Measurements from ENCODE around the gene ANKRD52. TPM values are rescaled to one million over a fixed set of nuclear protein-coding genes. Genes with fewer than 3 reads are reported as not detected.
A peak's percentile ranks its signal among the peaks of the same experiment; 100 is the strongest.
"Not testable (repeated sequence)": the region's sequence is repeated elsewhere in the genome, so short reads cannot be mapped to it uniquely, and the experiment has no call there.

Gene ANKRD52
- total RNA-seq, 1 donor from 2014 or later, result 76.4 TPM

GRCh38 chr12:56208006-56208405 is 50.2 kb downstream of the ANKRD52 start:
- no peak for DNase-seq (ENCODE audit: low read depth)

GRCh38 chr12:56206452-56207166 is 51.6 kb downstream of the ANKRD52 start:
- peak; percentile 45 for DNase-seq (ENCODE audit: low read depth)

- no peak for DNase-seq (ENCODE audit: low read depth)
These were observed 52.7 kb downstream of the ANKRD52 start for GRCh38 chr12:56205445-56205844.

GRCh38 chr12:56204275-56204674 is 53.9 kb downstream of the ANKRD52 start:
- no peak for DNase-seq (ENCODE audit: low read depth)

- DNase-seq (ENCODE audit: low read depth), result no peak
These were observed 55.3 kb downstream of the ANKRD52 start for GRCh38 chr12:56202838-56203237.

- DNase-seq (ENCODE audit: low read depth), result no peak
These were observed 55.8 kb downstream of the ANKRD52 start for GRCh38 chr12:56202366-56202765.

- no peak for DNase-seq (ENCODE audit: low read depth)
These were observed 59.3 kb downstream of the ANKRD52 start for GRCh38 chr12:56198836-56199235.

- no peak for DNase-seq (ENCODE audit: low read depth)
These were observed 60.1 kb downstream of the ANKRD52 start for GRCh38 chr12:56197921-56198635.

- DNase-seq (ENCODE audit: low read depth), result not testable (repeated sequence)
These were observed 61.2 kb downstream of the ANKRD52 start for GRCh38 chr12:56196818-56197550.

GRCh38 chr12:56193025-56193578 is 65.1 kb downstream of the ANKRD52 start:
- peak; percentile 85 for DNase-seq (ENCODE audit: low read depth)

- DNase-seq (ENCODE audit: low read depth), result no peak
These were observed 65.6 kb downstream of the ANKRD52 start for GRCh38 chr12:56192582-56192981.

GRCh38 chr12:56190695-56191155 is 67.5 kb downstream of the ANKRD52 start:
- DNase-seq (ENCODE audit: low read depth), result peak; percentile 16

GRCh38 chr12:56189918-56190694 is 68.1 kb downstream of the ANKRD52 start:
- DNase-seq (ENCODE audit: low read depth), result peak; percentile 72

- peak; percentile 71 for DNase-seq (ENCODE audit: low read depth)
These were observed 68.9 kb downstream of the ANKRD52 start, which contains the start of gene SMARCC2 for GRCh38 chr12:56189099-56189917. TSS of gene SMARCC2 (minus strand) at chr12:56189483. CDS start at chr12:56189461, 22 bp downstream.

GRCh38 chr12:56188778-56189098 is 69.4 kb downstream of the ANKRD52 start:
- DNase-seq (ENCODE audit: low read depth), result no peak

GRCh38 chr12:56188131-56188777 is 69.9 kb downstream of the ANKRD52 start:
- no peak for DNase-seq (ENCODE audit: low read depth)

Data from renal cortical epithelial cell (primary cell).